Activated T-helper 1 cell treated with anti-CD3 and anti-CD28 coated beads, Interleukin-12 subunit alpha, Interleukin-12 subunit beta, Interleukin-2, Interleukin-4 antibody, amounts not matched to agents 30 ng/mL and 10 ng/mL and 1 ng/mL, durations not matched to agents 14 hours and 24 hours and 36 hours (primary cell): Measurements from ENCODE around the gene ATAD3C. TPM values are rescaled to one million over a fixed set of nuclear protein-coding genes. Genes with fewer than 3 reads are reported as not detected.

Source experiments
- total RNA-seq: library from RNA; stranded (reverse); gene quantifications from 2 replicates; pipeline ENCODE4 v1.2.3, GENCODE V29; 2022

ATAD3C gene
- total RNA-seq, 1 donor from 2014 or later: 0.57 TPM

Other genes with a start within 250 kb of the ATAD3C start
- 350 and 356 TPM in 2 replicates for gene TNFRSF18, start 243.1 kb upstream of the ATAD3C start, total RNA-seq
- 788 and 811 TPM in 2 replicates for gene TNFRSF4, start 235.5 kb upstream of the ATAD3C start, total RNA-seq
- gene SDF4, start 217.7 kb upstream of the ATAD3C start, total RNA-seq: 202 TPM in 2 replicates
- 45.9 and 46.3 TPM in 2 replicates for gene B3GALT6, start 217.5 kb upstream of the ATAD3C start, total RNA-seq
- gene C1QTNF12, start 203.0 kb upstream of the ATAD3C start, total RNA-seq: 2.2 and 4.1 TPM in 2 replicates
- 95.6 and 99.5 TPM in 2 replicates for gene UBE2J2, start 175.8 kb upstream of the ATAD3C start, total RNA-seq
- 2.5 TPM in 2 replicates for gene SCNN1D, start 169.3 kb upstream of the ATAD3C start, total RNA-seq
- 47.7 and 55.1 TPM in 2 replicates for gene ACAP3, start 141.8 kb upstream of the ATAD3C start, total RNA-seq
- gene PUSL1, start 141.1 kb upstream of the ATAD3C start, total RNA-seq: 34.6 and 36.8 TPM in 2 replicates
- 144 and 147 TPM in 2 replicates for gene INTS11, start 125.0 kb upstream of the ATAD3C start, total RNA-seq
- gene CPTP, start 124.9 kb upstream of the ATAD3C start, total RNA-seq: 13.6 and 14.6 TPM in 2 replicates
- 0.22 and 0.34 TPM in 2 replicates for gene TAS1R3, start 118.4 kb upstream of the ATAD3C start, total RNA-seq
- 66.5 and 72.2 TPM in 2 replicates for gene DVL1, start 100.3 kb upstream of the ATAD3C start, total RNA-seq
- gene MXRA8, start 91.1 kb upstream of the ATAD3C start, total RNA-seq: 0.18 and 0.20 TPM in 2 replicates
- gene AURKAIP1, start 74.5 kb upstream of the ATAD3C start, total RNA-seq: 147 and 148 TPM in 2 replicates
- 138 and 139 TPM in 2 replicates for gene CCNL2, start 50.4 kb upstream of the ATAD3C start, total RNA-seq
- 184 and 205 TPM in 2 replicates for gene MRPL20, start 42.4 kb upstream of the ATAD3C start, total RNA-seq
- gene ANKRD65, start 28.4 kb upstream of the ATAD3C start, total RNA-seq: 0.10 TPM in 1 of 2 replicates, not detected in the other
- gene VWA1, start 14.0 kb upstream of the ATAD3C start, total RNA-seq: 5.5 and 5.8 TPM in 2 replicates
- gene ATAD3B, start 22.1 kb downstream of the ATAD3C start, total RNA-seq: 106 and 113 TPM in 2 replicates
- gene ATAD3A, start 62.5 kb downstream of the ATAD3C start, total RNA-seq: 108 TPM in 2 replicates
- 0.41 and 1.0 TPM in 2 replicates for gene TMEM240, start 90.9 kb downstream of the ATAD3C start, total RNA-seq
- 135 and 137 TPM in 2 replicates for gene SSU72, start 125.2 kb downstream of the ATAD3C start, total RNA-seq
- 14.6 and 14.9 TPM in 2 replicates for gene FNDC10, start 150.4 kb downstream of the ATAD3C start, total RNA-seq
- 29.5 and 32.8 TPM in 2 replicates for gene MIB2, start 165.8 kb downstream of the ATAD3C start, total RNA-seq
- gene MMP23B, start 182.5 kb downstream of the ATAD3C start, total RNA-seq: 0.49 and 0.93 TPM in 2 replicates
- gene CDK11B, start 209.3 kb downstream of the ATAD3C start, total RNA-seq: 39.1 and 39.6 TPM in 2 replicates
- 40.8 and 41.1 TPM in 2 replicates for gene SLC35E2B, start 243.1 kb downstream of the ATAD3C start, total RNA-seq